ENCODE results near the gene HYAL3. TPM values are rescaled to one million over a fixed set of nuclear protein-coding genes. Genes with fewer than 3 reads are reported as not detected.

HYAL3 gene, protein sequence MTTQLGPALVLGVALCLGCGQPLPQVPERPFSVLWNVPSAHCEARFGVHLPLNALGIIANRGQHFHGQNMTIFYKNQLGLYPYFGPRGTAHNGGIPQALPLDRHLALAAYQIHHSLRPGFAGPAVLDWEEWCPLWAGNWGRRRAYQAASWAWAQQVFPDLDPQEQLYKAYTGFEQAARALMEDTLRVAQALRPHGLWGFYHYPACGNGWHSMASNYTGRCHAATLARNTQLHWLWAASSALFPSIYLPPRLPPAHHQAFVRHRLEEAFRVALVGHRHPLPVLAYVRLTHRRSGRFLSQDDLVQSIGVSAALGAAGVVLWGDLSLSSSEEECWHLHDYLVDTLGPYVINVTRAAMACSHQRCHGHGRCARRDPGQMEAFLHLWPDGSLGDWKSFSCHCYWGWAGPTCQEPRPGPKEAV
- 1 to 10 TPM; 3.3 to 4.1 TPM for total RNA-seq

GRCh38 chr3:50298836-50299637 is at the start of gene HYAL3, which contains the start of gene NAA80:
TSS of gene HYAL3 (minus strand) at chr3:50299405. CDS start at chr3:50295602, 3,803 bp downstream.
TSS of gene NAA80 (minus strand) at chr3:50299405. CDS start at chr3:50297463, 1,942 bp downstream.
- POLR2A ChIA-PET = interaction anchor here (0.6 to 3.1 kb wide), 18 partner anchors 9 to 269 kb away, joined by 3 to 14 read pairs (median 4); partner anchors contain the start of genes CYB561D2, LSMEM2, NPRL2 and RASSF1
- Mint-ChIP-seq H3K4me3 (peak within 1 kb of the TSS; percentile 99), H3K4me1 (ENCODE audit: low read depth) (peaks cover 17% of the 10 kb centered on the region), H3K36me3 (ENCODE audit: low read depth) (peaks cover 1% of the 10 kb centered on the region), H3K27ac (peak within 1 kb of the TSS; percentile 98), H3K27me3 (no peaks in the 10 kb centered on the region), H3K9me3 (no peaks in the 10 kb centered on the region)
- CTCF ChIA-PET = interaction anchor here (0.8 to 1.9 kb wide), 18 partner anchors 9 to 104 kb away, joined by 3 to 8 read pairs (median 4); partner anchors contain the start of genes LSMEM2, RASSF1 and TUSC2
- TF ChIP-seq CTCF (IDR thresholded peaks at IDR 0.05) = peak; percentile 65
- intact Hi-C loops (cut with micrococcal nuclease) = no loop called here
- ATAC-seq (peak; percentile 92), DNase-seq (peak; percentile 100)

DNA sequence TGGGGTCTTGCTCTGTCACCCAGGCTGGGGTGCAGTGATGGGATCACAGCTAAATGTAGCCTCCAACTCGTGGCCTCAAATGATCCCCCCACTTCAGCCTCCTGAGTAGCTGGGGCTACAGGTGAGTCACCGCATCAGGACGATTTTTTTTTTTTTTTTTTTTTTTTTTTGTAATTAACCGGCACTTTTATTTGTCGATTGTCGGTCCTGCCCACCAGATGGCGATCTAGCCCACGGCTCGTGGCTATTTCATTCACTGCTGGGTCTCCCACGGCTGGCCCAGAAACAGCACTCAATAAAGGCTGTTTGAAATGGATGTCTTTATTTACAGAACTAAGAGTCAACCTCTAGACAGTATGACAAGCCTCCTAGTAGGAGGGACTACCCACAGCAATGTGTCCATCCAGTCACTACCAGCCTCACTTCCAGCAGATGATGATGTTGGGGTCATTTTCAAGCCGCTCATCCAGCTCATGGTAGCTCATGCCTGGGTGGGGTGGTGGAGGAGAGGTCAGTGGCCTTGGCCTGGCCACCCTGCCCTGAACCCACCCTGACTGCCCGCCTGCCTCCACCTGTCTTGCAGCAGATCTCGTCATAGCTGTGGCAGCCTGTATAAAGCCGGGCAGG is 48.1 kb upstream of the HYAL3 start:
- Mint-ChIP-seq H3K4me3 (no peak overlapping the region), H3K4me1 (ENCODE audit: low read depth) (peaks cover 47% of the 10 kb centered on the region), H3K36me3 (ENCODE audit: low read depth) (peaks cover 15% of the 10 kb centered on the region), H3K9me3 (no peaks in the 10 kb centered on the region), H3K27me3 (no peaks in the 10 kb centered on the region), H3K27ac (peak overlapping the region; percentile 49)
- intact Hi-C loops (cut with micrococcal nuclease) = no loop called here
- TF ChIP-seq CTCF (IDR thresholded peaks at IDR 0.05) = peak; percentile 60
- ChIA-PET CTCF (interaction anchor here (0.6 to 6.1 kb wide), 18 partner anchors 9 to 585 kb away, joined by 3 to 46 read pairs (median 4); partner anchors contain the start of genes C3orf18, HEMK1 and TMEM115), POLR2A (interaction anchor here (0.7 to 1.6 kb wide), 7 partner anchors 8 to 272 kb away, joined by 3 to 8 read pairs (median 5); partner anchors contain the start of gene HEMK1)
- DNase-seq (peak; percentile 87), ATAC-seq (peak; percentile 12)

DNA sequence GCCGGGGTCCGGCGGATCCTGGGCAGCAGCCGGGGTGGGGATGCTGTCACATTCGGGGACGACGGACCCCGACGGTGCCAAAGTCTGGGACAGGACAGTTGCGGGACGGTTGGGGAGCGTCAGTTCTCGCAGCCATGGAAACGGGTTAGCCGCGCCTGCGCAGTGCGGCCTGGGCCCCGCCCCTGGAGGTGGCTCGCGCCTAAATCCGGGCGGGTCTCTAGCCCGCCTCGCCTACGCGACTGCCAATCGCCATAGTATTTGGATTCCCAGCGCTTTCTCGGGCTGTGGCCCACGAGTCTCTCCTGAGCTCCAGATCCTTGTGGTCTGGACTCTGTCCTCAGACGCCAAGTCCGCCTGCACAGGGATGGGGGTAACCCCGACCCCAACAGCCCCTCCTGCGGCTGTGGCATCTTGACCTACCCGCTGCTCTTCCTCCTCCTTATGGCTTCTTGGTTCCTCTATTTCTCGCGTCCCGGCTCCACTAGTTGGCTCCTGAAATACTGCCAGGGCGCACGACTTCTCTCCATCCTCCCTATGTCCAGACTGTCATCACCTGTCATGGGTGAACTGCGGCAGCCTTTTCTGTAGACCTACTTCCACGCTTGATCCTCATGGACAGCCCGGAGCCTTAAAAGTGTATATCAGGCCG is 46.5 kb upstream of the HYAL3 start, which contains the start of gene ZMYND10:
Gene ZMYND10 (minus strand): TSS at position 147 of the 649 bp plus-strand sequence. CDS start 153 bp downstream, outside the sequence.
- peak within 1 kb of the TSS; percentile 52 for H3K4me3 Mint-ChIP-seq
- H3K27ac Mint-ChIP-seq = no peak within 1 kb of the TSS
- H3K27me3 Mint-ChIP-seq = no peaks in the 10 kb centered on the region
- TF ChIP-seq CTCF (IDR thresholded peaks at IDR 0.05) = no peak
- CTCF ChIA-PET = interaction anchor here (1.9 to 6.1 kb wide), 4 partner anchors 8 to 196 kb away, joined by 5 to 46 read pairs (median 12); no protein-coding TSS in a partner anchor
- intact Hi-C loops (cut with micrococcal nuclease) = no loop called here
- POLR2A ChIA-PET = interaction anchor here (0.7 to 2.8 kb wide), 9 partner anchors 9 to 225 kb away, joined by 3 to 10 read pairs (median 4); partner anchors contain the start of genes TMEM115 and TUSC2
- H3K9me3 Mint-ChIP-seq = no peaks in the 10 kb centered on the region
- peaks cover 49% of the 10 kb centered on the region for H3K4me1 Mint-ChIP-seq (ENCODE audit: low read depth)
- ATAC-seq (peak; percentile 15), DNase-seq (peak; percentile 83)
- H3K36me3 Mint-ChIP-seq (ENCODE audit: low read depth) = peaks cover 15% of the 10 kb centered on the region

GRCh38 chr3:50345008-50345407 is 45.8 kb upstream of the HYAL3 start:
- TF ChIP-seq CTCF (IDR thresholded peaks at IDR 0.05) = no peak
- ChIA-PET POLR2A (interaction anchor here (0.7 to 2.8 kb wide), 10 partner anchors 8 to 1045 kb away, joined by 3 to 10 read pairs (median 4); partner anchors contain the start of genes HYAL3, NAA80 and TUSC2), CTCF (interaction anchor here (1.0 to 3.2 kb wide), 3 partner anchors 7 to 21 kb away, joined by 3 to 18 read pairs (median 5); no protein-coding TSS in a partner anchor)
- intact Hi-C loops (cut with micrococcal nuclease) = no loop called here
- no peak for DNase-seq
- Mint-ChIP-seq H3K4me1 (ENCODE audit: low read depth) (peaks cover 46% of the 10 kb centered on the region), H3K9me3 (no peaks in the 10 kb centered on the region), H3K27ac (no peak overlapping the region), H3K27me3 (no peaks in the 10 kb centered on the region), H3K4me3 (no peak overlapping the region), H3K36me3 (ENCODE audit: low read depth) (peaks cover 16% of the 10 kb centered on the region)
- no peak for ATAC-seq

All from activated CD8-positive, alpha-beta T cell treated with anti-CD3 and anti-CD28 coated beads for 36 hours (primary cell).